WERI-Rb-1 (cell line): ENCODE measurements around the gene TREM1.

ENCODE experiments used
- DNase-seq: peaks from one replicate; pipeline ENCODE4 v3.0.0-alpha.2; 2020
- H3K27ac ChIP-seq: fragments of 250-450 bp; sonication (Bioruptor Pico); 2 replicates; pipeline ENCODE4 v1.5.1; 2020; ENCODE audit warnings: mild to moderate bottlenecking, moderate library complexity
- H3K27me3 ChIP-seq: fragments of 250-450 bp; sonication (Bioruptor Pico); 2 replicates; pipeline ENCODE4 v1.5.1; 2021; ENCODE audit warnings: mild to moderate bottlenecking, low read depth, moderate library complexity; ENCODE audit not compliant: insufficient read depth, severe bottlenecking
- H3K36me3 ChIP-seq: fragments of 250-450 bp; sonication (Bioruptor Pico); 2 replicates; pipeline ENCODE4 v1.5.1; 2020; ENCODE audit warnings: mild to moderate bottlenecking, moderate library complexity
- H3K4me3 ChIP-seq: 2 replicates; pipeline ENCODE4 v1.5.1; 2011; ENCODE audit warnings: low read depth, mild to moderate bottlenecking, control low read depth, low read length
- H3K9me3 ChIP-seq: fragments of 250-450 bp; sonication (Bioruptor Pico); 2 replicates; pipeline ENCODE4 v1.5.1; 2021; ENCODE audit warnings: mild to moderate bottlenecking, moderate library complexity; ENCODE audit not compliant: severe bottlenecking
- TF ChIP-seq, protein P1 (sequence below): IDR thresholded peaks from 2 replicates; pipeline ENCODE4 v1.5.1; 2011; ENCODE audit warnings: low read depth, mild to moderate bottlenecking, control low read depth, inconsistent platforms, low read length

TREM1 gene

GRCh38 chr6:41286544-41287346 lies at the start of gene TREM1:
TREM1 (minus strand) TSS chr6:41286682; CDS start chr6:41286655, 27 bp downstream.
- Histone ChIP-seq H3K9me3 (no peaks in the 10 kb centered on the region), H3K27me3 (peaks cover 2% of the 10 kb centered on the region), H3K27ac (no peak within 1 kb of the TSS), H3K36me3 (no peaks in the 10 kb centered on the region), H3K4me3 (no peak within 1 kb of the TSS)
- DNase-seq: no peak
- TF ChIP-seq, protein P1, sequence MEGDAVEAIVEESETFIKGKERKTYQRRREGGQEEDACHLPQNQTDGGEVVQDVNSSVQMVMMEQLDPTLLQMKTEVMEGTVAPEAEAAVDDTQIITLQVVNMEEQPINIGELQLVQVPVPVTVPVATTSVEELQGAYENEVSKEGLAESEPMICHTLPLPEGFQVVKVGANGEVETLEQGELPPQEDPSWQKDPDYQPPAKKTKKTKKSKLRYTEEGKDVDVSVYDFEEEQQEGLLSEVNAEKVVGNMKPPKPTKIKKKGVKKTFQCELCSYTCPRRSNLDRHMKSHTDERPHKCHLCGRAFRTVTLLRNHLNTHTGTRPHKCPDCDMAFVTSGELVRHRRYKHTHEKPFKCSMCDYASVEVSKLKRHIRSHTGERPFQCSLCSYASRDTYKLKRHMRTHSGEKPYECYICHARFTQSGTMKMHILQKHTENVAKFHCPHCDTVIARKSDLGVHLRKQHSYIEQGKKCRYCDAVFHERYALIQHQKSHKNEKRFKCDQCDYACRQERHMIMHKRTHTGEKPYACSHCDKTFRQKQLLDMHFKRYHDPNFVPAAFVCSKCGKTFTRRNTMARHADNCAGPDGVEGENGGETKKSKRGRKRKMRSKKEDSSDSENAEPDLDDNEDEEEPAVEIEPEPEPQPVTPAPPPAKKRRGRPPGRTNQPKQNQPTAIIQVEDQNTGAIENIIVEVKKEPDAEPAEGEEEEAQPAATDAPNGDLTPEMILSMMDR: no peak

DNA sequence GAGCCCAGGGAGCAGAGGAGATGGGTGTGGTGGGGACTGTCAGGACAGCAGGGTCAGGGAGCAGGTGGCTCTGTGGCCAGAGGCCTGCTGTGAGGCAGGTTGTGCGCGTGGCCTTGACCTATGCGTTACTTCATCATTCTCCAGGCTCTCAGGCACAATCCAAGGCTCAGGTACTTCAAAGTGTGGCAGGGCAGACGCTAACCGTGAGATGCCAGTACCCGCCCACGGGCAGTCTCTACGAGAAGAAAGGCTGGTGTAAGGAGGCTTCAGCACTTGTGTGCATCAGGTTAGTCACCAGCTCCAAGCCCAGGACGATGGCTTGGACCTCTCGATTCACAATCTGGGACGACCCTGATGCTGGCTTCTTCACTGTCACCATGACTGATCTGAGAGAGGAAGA lies 49.5 kb upstream of the TREM1 start:
- no peaks in the 10 kb centered on the region for H3K9me3 ChIP-seq
- no peak overlapping the region for H3K4me3 ChIP-seq
- H3K36me3 ChIP-seq: no peaks in the 10 kb centered on the region
- no peak overlapping the region for H3K27ac ChIP-seq
- TF ChIP-seq, protein P1: no peak
- no peaks in the 10 kb centered on the region for H3K27me3 ChIP-seq
- DNase-seq: no peak

GRCh38 chr6:41335296-41335695 lies 48.8 kb upstream of the TREM1 start, which contains the start of gene NCR2:
NCR2 (plus strand) TSS chr6:41335608; CDS start chr6:41335877, 269 bp downstream.
- no peak within 1 kb of the TSS for H3K27ac ChIP-seq
- no peak within 1 kb of the TSS for H3K4me3 ChIP-seq
- no peak for DNase-seq

GRCh38 chr6:41334482-41335040 lies 48.1 kb upstream of the TREM1 start:
- TF ChIP-seq, protein P1: peak; percentile 62
- Histone ChIP-seq H3K27me3 (no peaks in the 10 kb centered on the region), H3K36me3 (no peaks in the 10 kb centered on the region), H3K9me3 (no peaks in the 10 kb centered on the region), H3K27ac (no peak overlapping the region), H3K4me3 (no peak overlapping the region)
- DNase-seq: peak; percentile 49

More at GRCh38 chr6:41335296-41335695, 48.8 kb upstream of the TREM1 start, which contains the start of gene NCR2:
- TF ChIP-seq, protein P1: no peak
- Histone ChIP-seq H3K9me3 (no peaks in the 10 kb centered on the region), H3K27me3 (no peaks in the 10 kb centered on the region), H3K36me3 (no peaks in the 10 kb centered on the region)

DNA sequence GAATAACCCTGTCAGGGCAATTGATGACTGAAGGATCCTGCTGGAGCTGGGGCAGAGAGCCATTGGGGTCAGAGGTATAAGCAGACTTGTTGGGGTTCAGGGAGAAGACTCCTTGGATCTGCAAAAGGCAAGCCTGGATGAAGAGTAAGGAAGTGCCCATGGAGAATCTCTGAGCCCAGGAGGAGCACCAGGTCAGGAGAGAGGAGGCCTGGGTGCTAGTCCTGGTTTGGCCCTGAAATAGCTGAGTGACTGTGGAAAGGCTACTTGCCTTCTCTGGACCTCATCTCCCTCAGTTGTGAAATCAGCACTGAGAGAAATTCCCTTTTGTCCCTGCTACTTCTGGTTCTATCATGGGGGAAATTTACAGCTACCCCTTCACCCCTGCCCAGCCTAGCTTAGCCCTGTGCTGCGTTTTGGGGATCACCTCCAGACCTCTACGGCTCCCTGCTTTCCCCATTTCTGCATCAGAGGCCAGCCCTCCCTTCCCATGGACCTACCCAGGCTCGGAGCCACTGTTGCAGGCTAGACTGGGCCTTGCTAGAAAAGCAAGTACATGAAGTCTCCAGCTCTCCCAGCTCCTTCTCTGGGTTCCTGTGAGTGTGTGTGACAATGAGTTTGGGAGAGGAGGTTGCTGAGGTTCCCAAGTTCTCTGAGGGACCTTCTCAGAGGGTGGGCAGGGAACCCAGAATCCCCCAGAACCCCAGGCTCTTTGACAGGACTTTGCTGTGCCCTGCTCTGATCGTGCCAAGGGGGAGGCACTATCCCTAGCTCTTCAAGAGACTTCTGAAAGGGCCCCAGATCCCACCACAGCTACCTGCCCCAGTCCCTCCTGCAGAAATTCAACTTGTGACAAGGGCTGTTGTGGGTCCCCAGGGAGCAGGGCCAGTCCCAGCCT lies 46.6 kb upstream of the TREM1 start:
- H3K27me3 ChIP-seq: no peaks in the 10 kb centered on the region
- no peaks in the 10 kb centered on the region for H3K36me3 ChIP-seq
- DNase-seq: no peak
- H3K27ac ChIP-seq: no peak overlapping the region
- no peaks in the 10 kb centered on the region for H3K9me3 ChIP-seq
- H3K4me3 ChIP-seq: no peak overlapping the region
- TF ChIP-seq, protein P1: no peak
